ENCODE data around the gene OGT. TPM values are rescaled to one million over a fixed set of nuclear protein-coding genes. Genes with fewer than 3 reads are reported as not detected.

Gene OGT
- total and polyA plus RNA-seq, 2 donors from 2014 or later: 32.2 to 147 TPM

DNA sequence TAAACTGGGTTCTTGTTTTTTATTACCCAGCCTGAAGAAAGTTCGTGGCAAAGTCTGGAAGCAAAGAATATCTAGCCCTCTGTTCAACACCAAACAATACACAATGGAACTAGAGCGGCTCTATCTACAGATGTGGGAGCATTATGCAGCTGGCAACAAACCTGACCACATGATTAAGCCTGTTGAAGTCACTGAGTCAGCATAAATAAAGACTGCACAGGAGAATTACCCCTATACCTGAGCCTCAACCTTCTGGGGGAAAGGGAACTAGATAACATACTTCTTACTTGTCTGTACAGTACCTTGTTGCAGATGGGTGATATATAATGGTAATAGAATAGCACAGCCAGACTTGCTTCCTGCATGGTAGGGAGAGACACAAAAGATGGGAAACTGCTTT, 40.7 kb downstream of the OGT start:
- TF ChIP-seq, protein P1, sequence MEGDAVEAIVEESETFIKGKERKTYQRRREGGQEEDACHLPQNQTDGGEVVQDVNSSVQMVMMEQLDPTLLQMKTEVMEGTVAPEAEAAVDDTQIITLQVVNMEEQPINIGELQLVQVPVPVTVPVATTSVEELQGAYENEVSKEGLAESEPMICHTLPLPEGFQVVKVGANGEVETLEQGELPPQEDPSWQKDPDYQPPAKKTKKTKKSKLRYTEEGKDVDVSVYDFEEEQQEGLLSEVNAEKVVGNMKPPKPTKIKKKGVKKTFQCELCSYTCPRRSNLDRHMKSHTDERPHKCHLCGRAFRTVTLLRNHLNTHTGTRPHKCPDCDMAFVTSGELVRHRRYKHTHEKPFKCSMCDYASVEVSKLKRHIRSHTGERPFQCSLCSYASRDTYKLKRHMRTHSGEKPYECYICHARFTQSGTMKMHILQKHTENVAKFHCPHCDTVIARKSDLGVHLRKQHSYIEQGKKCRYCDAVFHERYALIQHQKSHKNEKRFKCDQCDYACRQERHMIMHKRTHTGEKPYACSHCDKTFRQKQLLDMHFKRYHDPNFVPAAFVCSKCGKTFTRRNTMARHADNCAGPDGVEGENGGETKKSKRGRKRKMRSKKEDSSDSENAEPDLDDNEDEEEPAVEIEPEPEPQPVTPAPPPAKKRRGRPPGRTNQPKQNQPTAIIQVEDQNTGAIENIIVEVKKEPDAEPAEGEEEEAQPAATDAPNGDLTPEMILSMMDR (IDR thresholded peaks at IDR 0.05; ENCODE audit: borderline replicate concordance, extremely low read depth, insufficient read depth): no peak
- no peaks in the 10 kb centered on the region for H3K4me1 ChIP-seq (ENCODE audit: control insufficient read depth in 2 of 3, insufficient read depth in 2 of 3, low read depth in 1 of 3, low read length in 3 of 3)
- H3K36me3 ChIP-seq (ENCODE audit: control insufficient read depth in 2 of 3, insufficient read depth in 3 of 3, low read length in 3 of 3): peaks cover 0 to 16% (median 7%) of the 10 kb centered on the region in 3 donors
- H3K9ac ChIP-seq (ENCODE audit: low read length in 3 of 3): no peak overlapping the region
- H3K4me3 ChIP-seq (ENCODE audit: low read length in 3 of 3): no peak overlapping the region
- intact Hi-C loops (cut with DNase I): no loop called here
- no peaks in the 10 kb centered on the region for H3K9me3 ChIP-seq (ENCODE audit: control insufficient read depth in 2 of 3, insufficient read depth in 1 of 3, low read length in 3 of 3)
- no peak overlapping the region for H3K27ac ChIP-seq (ENCODE audit: low read depth in 2 of 2, low read length in 2 of 2)
- DNase-seq: no peak
- FAIRE-seq: no peak
- H3K27me3 ChIP-seq (ENCODE audit: control insufficient read depth, insufficient read depth, low read length): no peaks in the 10 kb centered on the region

DNA sequence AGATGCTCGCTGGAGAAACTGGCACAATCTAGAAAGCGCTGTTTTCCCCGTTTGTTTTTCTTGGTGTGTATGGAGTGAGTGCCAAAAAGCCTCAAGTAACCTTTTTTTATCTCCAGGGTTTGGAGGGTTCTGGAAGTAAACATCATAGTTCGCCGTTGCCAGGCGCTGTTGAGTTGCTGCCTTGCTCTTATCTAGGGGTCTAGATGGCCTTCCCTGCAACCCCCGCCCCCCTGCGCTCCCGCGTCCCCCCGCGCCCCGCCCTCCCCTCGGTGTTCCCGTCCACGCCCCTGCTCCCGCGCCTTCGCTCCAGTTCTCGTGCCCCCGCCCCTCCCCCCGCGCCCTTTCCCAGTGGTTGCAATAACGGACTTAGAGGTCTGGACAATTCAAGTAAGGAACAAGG, 44.8 kb downstream of the OGT start:
- Histone ChIP-seq H3K27me3 (ENCODE audit: control insufficient read depth, insufficient read depth, low read length) (no peaks in the 10 kb centered on the region), H3K9me3 (ENCODE audit: control insufficient read depth in 2 of 3, insufficient read depth in 1 of 3, low read length in 3 of 3) (no peaks in the 10 kb centered on the region), H3K4me3 (ENCODE audit: low read length in 3 of 3) (no peak overlapping the region), H3K36me3 (ENCODE audit: control insufficient read depth in 2 of 3, insufficient read depth in 3 of 3, low read length in 3 of 3) (peaks cover 0 to 13% (median 7%) of the 10 kb centered on the region in 3 donors), H3K27ac (ENCODE audit: low read depth in 2 of 2, low read length in 2 of 2) (no peak overlapping the region), H3K4me1 (ENCODE audit: control insufficient read depth in 2 of 3, insufficient read depth in 2 of 3, low read depth in 1 of 3, low read length in 3 of 3) (no peaks in the 10 kb centered on the region), H3K9ac (ENCODE audit: low read length in 3 of 3) (no peak overlapping the region)
- TF ChIP-seq, protein P1 (IDR thresholded peaks at IDR 0.05; ENCODE audit: borderline replicate concordance, extremely low read depth, insufficient read depth): no peak
- intact Hi-C loops (cut with DNase I): no loop called here
- DNase-seq (no peak), FAIRE-seq (no peak)

DNA sequence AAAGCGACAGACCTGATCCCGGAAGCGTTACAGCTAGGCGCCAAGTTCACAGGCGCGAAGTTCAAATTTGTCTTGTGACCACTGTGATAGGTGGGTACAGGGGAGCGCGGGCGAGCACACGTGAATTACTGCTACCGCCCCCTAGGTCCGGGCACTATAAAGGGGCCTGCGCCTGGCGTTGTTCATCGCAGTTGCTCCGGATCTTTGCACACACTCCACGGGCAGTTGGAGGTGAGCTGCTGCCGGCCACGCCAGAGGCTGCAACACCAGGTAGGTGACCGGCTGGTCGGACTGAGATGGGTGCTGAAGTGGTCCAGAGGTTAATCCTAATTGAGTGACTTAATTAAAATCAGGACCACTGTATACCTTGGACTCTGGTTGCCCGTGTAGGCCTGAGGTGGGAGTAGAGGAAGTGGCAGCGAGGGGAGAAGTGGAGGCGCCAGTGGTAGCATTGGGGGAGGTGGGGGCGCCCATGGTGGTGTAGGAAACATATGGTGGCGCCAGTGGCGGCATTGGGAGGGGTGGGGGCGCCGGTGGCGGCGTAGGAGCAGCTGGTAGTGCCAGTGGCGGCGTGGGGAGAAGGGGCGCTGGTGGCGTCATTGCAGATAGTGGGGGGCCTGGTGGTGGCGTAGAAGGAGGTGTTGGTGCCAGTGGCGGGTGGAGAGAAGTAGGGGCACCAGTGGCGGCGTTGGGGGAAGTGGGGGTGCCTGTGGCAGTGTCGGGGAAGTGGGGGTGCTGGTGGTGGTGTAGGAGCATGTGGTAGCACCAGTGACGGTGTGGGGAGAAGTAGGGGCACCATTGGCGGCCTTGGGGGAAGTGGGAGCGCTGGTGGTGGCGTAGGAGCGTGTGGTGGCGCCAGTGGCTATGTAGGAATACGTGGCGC, 45.6 kb downstream of the OGT start, which contains the start of gene GCNA:
Gene GCNA (plus strand): TSS at position 185 of the 883 bp plus-strand sequence. CDS start 2,385 bp downstream, outside the sequence.
- Histone ChIP-seq H3K4me3 (ENCODE audit: low read length in 3 of 3) (no peak within 1 kb of the TSS), H3K27ac (ENCODE audit: low read depth in 2 of 2, low read length in 2 of 2) (no peak within 1 kb of the TSS), H3K27me3 (ENCODE audit: control insufficient read depth, insufficient read depth, low read length) (no peaks in the 10 kb centered on the region), H3K9me3 (ENCODE audit: control insufficient read depth in 2 of 3, insufficient read depth in 1 of 3, low read length in 3 of 3) (no peaks in the 10 kb centered on the region), H3K4me1 (ENCODE audit: control insufficient read depth in 2 of 3, insufficient read depth in 2 of 3, low read depth in 1 of 3, low read length in 3 of 3) (no peaks in the 10 kb centered on the region), H3K9ac (ENCODE audit: low read length in 3 of 3) (no peak within 1 kb of the TSS), H3K36me3 (ENCODE audit: control insufficient read depth in 2 of 3, insufficient read depth in 3 of 3, low read length in 3 of 3) (peaks cover 0 to 13% (median 3%) of the 10 kb centered on the region in 3 donors)
- intact Hi-C loops (cut with DNase I): no loop called here
- TF ChIP-seq, protein P1 (IDR thresholded peaks at IDR 0.05; ENCODE audit: borderline replicate concordance, extremely low read depth, insufficient read depth): no peak
- DNase-seq (peak in 1 of 5 donors; percentile 74), FAIRE-seq (no peak)

Measured in kidney (tissue), 14 donors.